ENCODE data around the gene L1CAM.

DNA sequence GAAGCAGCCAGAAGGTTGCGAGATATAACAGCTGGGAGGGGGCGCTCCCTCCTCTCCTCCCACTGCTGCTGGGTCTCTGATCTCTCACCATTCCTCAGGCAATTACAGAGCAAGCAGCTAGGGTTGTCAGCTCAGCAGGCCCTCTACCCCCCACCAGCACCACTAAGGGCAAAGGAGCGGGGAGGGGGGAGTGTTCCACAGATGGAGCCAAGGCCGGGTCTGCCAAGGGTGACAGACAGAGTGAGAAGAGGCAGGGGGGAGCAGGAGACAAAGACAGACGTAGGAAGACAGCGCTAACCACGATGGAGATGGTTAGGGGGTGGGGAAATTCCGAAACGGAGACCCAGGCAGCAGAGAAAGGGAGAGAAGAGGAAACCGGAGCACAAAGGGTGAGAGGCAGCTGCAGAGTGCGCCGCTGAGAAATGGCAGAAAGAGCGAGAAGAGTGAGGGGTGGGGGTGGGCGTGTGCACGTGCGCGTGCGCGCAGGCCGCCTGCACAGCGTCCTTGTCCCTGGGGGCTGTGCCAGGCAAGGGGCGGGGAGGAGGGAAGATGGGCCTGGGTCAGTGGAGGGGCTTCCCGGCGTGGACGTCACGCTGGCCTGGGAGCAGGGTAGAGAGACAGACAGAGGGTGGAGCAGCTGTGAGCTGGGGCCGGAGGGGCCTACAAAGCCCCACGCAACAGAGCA, 6.9 kb downstream of the L1CAM start:
- TF ChIP-seq GATA2 (CRISPR knock-in tag; IDR thresholded peaks at IDR 0.05) (no peak), TCF12 (IDR thresholded peaks at IDR 0.05) (no peak)

Measured in SK-N-SH (cell line).